HepG2 (cell line): ENCODE data around the gene ARPC3. TPM values are rescaled to one million over a fixed set of nuclear protein-coding genes. Genes with fewer than 3 reads are reported as not detected.

ENCODE experiments used
- KAT7 ChIP-seq: IDR thresholded peaks from 2 replicates; pipeline ENCODE4 v1.6.1; 2018; ENCODE audit warnings: borderline replicate concordance, missing compliant biosample characterization
- SMARCE1 ChIP-seq: fragments of 450-650 bp; IDR thresholded peaks from 2 replicates; pipeline ENCODE4 v1.6.1; 2017; ENCODE audit warnings: borderline replicate concordance
- TCF12 ChIP-seq, 2 experiments: fragments of 450-650 bp in 1 of 2; sonication (generic) in 1 of 2; formaldehyde crosslinking in 1 of 2; IDR thresholded peaks; 2 replicates each; pipeline versions ENCODE4 v1.6.1 to v1.8.0; 2017 to 2022; ENCODE audit warnings: antibody characterized with exemption in 1 of 2, mild to moderate bottlenecking in 1 of 2, missing genetic modification reagents in 1 of 2, moderate library complexity in 1 of 2
- YEATS4 ChIP-seq: sonication (generic); formaldehyde crosslinking; IDR thresholded peaks from 2 replicates; pipeline ENCODE4 v1.4.0; 2020; ENCODE audit warnings: missing genetic modification reagents, borderline replicate concordance
- ZBTB20 ChIP-seq: sonication (generic); formaldehyde crosslinking; IDR thresholded peaks from 2 replicates; pipeline ENCODE4 v1.8.1; 2023; ENCODE audit warnings: missing genetic modification reagents, low read depth, mild to moderate bottlenecking, borderline replicate concordance
- ZBTB38 ChIP-seq: sonication (generic); formaldehyde crosslinking; IDR thresholded peaks from 2 replicates; pipeline ENCODE4 v1.5.1; 2020; ENCODE audit warnings: mild to moderate bottlenecking, missing genetic modification reagents
- ZBTB7B ChIP-seq: sonication (generic); formaldehyde crosslinking; IDR thresholded peaks from 2 replicates; pipeline ENCODE4 v1.4.0; 2020; ENCODE audit warnings: missing genetic modification reagents
- ZFP37 ChIP-seq: sonication (generic); formaldehyde crosslinking; IDR thresholded peaks from 2 replicates; pipeline ENCODE4 v1.4.0; 2020; ENCODE audit warnings: missing genetic modification reagents, borderline replicate concordance
- ZMYM3 ChIP-seq: sonication (generic); formaldehyde crosslinking; IDR thresholded peaks from 2 replicates; pipeline ENCODE4 v1.5.1; 2020; ENCODE audit warnings: mild to moderate bottlenecking, missing genetic modification reagents
- ZNF180 ChIP-seq: sonication (generic); formaldehyde crosslinking; IDR thresholded peaks from 2 replicates; pipeline ENCODE4 v1.4.0; 2020; ENCODE audit warnings: low read depth, missing genetic modification reagents, borderline replicate concordance
- ZNF20 ChIP-seq: sonication (generic); formaldehyde crosslinking; IDR thresholded peaks from 2 replicates; pipeline ENCODE4 v1.4.0; 2020; ENCODE audit warnings: mild to moderate bottlenecking, moderate library complexity, missing genetic modification reagents
- ZNF543 ChIP-seq: sonication (generic); formaldehyde crosslinking; IDR thresholded peaks from 2 replicates; pipeline ENCODE4 v1.4.0; 2020; ENCODE audit warnings: mild to moderate bottlenecking, missing genetic modification reagents
- ZNF549 ChIP-seq: sonication (generic); formaldehyde crosslinking; IDR thresholded peaks from 2 replicates; pipeline ENCODE4 v1.5.0; 2020; ENCODE audit warnings: missing genetic modification reagents
- polyA plus RNA-seq, 8 experiments: library from polyadenylated mRNA; depleted of rRNA in 3 of 8; stranded (reverse) in 7 of 8; unstranded in 1 of 8; fragments of >200 nt; fragmentation: Illumina TruSeq in 4 of 8; extraction: Trizol in 4 of 8; gene quantifications; 2 replicates each; pipeline versions ENCODE4 v1.2.1 to v1.2.3, GENCODE V29; 2011 to 2016; ENCODE audit warnings: low read depth in 4 of 8, missing spikeins in 1 of 8, mixed read lengths in 1 of 8; ENCODE audit not compliant: insufficient read depth in 1 of 8
- total RNA-seq, 5 experiments: library from RNA; depleted of rRNA; stranded (reverse); fragments of >200 nt; fragmentation: Illumina TruSeq; extraction: Trizol; gene quantifications; 2 replicates each; pipeline ENCODE4 v1.2.3, GENCODE V29; 2016; ENCODE audit warnings: low read depth in 1 of 5
- TF ChIP-seq, protein P1 (sequence below): sonication (generic); formaldehyde crosslinking; IDR thresholded peaks from 2 replicates; pipeline ENCODE4 v1.8.0; 2022; ENCODE audit warnings: mild to moderate bottlenecking, missing genetic modification reagents; ENCODE audit not compliant: insufficient replicate concordance
- TF ChIP-seq, protein P2 (sequence below): sonication (generic); formaldehyde crosslinking; IDR thresholded peaks from 2 replicates; pipeline ENCODE4 v1.4.0; 2020; ENCODE audit warnings: missing genetic modification reagents
- TF ChIP-seq, protein P3 (sequence below): sonication (generic); formaldehyde crosslinking; IDR thresholded peaks from 2 replicates; pipeline ENCODE4 v1.4.0; 2020; ENCODE audit warnings: missing genetic modification reagents
- TF ChIP-seq, protein P4 (sequence below): sonication (generic); formaldehyde crosslinking; IDR thresholded peaks from 2 replicates; pipeline ENCODE4 v1.4.0; 2020; ENCODE audit warnings: missing genetic modification reagents, borderline replicate concordance

Gene ARPC3
- total and polyA plus RNA-seq, 2 of the 13 experiments (the other 11 are each of a cell fraction or from before 2014, with no cell fraction given): 32.7 to 234 TPM

DNA sequence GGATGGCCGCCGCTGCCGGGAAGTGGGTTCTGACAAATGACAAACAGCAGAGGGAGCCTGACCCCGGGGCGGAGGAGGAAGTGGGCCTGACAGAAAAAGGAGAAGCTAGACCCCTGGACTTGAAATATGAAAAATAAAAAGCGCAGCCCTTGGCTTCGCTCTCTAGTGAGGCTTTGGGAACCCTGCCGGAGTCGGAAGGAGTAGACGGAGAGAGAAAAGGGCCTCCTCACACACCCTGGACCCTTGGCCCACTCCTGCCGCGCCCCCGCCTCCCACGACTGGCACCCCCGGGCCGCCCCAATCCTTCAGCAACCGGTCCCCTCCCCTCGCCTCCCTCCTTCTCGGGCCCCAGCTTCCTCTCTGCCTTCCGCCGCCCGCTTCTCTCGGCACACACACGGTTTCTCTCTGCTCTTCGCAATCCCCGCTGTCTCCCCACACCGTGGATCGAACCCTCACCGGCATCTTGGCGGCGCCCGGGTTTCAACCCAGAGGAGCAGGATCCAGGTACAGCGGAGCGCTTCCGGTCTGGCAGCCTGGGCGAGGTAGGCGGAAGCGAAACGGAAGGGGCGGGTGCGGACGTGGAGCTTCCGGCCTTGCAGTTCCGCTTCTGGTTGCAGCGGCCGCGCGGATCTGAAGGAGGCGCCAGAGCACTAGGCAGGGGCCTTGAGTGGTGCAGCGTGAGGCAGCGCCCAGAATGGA is at the start of gene ARPC3 (continued):
- TF ChIP-seq TCF12 (IDR thresholded peaks at IDR 0.05): no peak
- TF ChIP-seq TCF12 (CRISPR knock-in tag; IDR thresholded peaks at IDR 0.05): no peak
- TF ChIP-seq, protein P1, sequence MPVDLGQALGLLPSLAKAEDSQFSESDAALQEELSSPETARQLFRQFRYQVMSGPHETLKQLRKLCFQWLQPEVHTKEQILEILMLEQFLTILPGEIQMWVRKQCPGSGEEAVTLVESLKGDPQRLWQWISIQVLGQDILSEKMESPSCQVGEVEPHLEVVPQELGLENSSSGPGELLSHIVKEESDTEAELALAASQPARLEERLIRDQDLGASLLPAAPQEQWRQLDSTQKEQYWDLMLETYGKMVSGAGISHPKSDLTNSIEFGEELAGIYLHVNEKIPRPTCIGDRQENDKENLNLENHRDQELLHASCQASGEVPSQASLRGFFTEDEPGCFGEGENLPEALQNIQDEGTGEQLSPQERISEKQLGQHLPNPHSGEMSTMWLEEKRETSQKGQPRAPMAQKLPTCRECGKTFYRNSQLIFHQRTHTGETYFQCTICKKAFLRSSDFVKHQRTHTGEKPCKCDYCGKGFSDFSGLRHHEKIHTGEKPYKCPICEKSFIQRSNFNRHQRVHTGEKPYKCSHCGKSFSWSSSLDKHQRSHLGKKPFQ (CRISPR knock-in tag): no peak
- peak; percentile 65; the same call in 1 of the 2 replicates for TF ChIP-seq ZNF20 (CRISPR knock-in tag)
- TF ChIP-seq ZBTB20 (CRISPR knock-in tag): peak; percentile 29; the same call in 1 of the 2 replicates
- TF ChIP-seq, protein P2, sequence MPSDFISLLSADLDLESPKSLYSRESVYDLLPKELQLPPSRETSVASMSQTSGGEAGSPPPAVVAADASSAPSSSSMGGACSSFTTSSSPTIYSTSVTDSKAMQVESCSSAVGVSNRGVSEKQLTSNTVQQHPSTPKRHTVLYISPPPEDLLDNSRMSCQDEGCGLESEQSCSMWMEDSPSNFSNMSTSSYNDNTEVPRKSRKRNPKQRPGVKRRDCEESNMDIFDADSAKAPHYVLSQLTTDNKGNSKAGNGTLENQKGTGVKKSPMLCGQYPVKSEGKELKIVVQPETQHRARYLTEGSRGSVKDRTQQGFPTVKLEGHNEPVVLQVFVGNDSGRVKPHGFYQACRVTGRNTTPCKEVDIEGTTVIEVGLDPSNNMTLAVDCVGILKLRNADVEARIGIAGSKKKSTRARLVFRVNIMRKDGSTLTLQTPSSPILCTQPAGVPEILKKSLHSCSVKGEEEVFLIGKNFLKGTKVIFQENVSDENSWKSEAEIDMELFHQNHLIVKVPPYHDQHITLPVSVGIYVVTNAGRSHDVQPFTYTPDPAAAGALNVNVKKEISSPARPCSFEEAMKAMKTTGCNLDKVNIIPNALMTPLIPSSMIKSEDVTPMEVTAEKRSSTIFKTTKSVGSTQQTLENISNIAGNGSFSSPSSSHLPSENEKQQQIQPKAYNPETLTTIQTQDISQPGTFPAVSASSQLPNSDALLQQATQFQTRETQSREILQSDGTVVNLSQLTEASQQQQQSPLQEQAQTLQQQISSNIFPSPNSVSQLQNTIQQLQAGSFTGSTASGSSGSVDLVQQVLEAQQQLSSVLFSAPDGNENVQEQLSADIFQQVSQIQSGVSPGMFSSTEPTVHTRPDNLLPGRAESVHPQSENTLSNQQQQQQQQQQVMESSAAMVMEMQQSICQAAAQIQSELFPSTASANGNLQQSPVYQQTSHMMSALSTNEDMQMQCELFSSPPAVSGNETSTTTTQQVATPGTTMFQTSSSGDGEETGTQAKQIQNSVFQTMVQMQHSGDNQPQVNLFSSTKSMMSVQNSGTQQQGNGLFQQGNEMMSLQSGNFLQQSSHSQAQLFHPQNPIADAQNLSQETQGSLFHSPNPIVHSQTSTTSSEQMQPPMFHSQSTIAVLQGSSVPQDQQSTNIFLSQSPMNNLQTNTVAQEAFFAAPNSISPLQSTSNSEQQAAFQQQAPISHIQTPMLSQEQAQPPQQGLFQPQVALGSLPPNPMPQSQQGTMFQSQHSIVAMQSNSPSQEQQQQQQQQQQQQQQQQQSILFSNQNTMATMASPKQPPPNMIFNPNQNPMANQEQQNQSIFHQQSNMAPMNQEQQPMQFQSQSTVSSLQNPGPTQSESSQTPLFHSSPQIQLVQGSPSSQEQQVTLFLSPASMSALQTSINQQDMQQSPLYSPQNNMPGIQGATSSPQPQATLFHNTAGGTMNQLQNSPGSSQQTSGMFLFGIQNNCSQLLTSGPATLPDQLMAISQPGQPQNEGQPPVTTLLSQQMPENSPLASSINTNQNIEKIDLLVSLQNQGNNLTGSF (CRISPR knock-in tag): no peak
- peak; percentile 84 for TF ChIP-seq YEATS4 (CRISPR knock-in tag)
- no peak for TF ChIP-seq ZFP37 (CRISPR knock-in tag)
- no peak for TF ChIP-seq SMARCE1
- peak; percentile 90 for TF ChIP-seq ZBTB38 (CRISPR knock-in tag)
- TF ChIP-seq ZNF549 (CRISPR knock-in tag): no peak
- no peak for TF ChIP-seq ZNF543 (CRISPR knock-in tag)
- TF ChIP-seq, protein P3, sequence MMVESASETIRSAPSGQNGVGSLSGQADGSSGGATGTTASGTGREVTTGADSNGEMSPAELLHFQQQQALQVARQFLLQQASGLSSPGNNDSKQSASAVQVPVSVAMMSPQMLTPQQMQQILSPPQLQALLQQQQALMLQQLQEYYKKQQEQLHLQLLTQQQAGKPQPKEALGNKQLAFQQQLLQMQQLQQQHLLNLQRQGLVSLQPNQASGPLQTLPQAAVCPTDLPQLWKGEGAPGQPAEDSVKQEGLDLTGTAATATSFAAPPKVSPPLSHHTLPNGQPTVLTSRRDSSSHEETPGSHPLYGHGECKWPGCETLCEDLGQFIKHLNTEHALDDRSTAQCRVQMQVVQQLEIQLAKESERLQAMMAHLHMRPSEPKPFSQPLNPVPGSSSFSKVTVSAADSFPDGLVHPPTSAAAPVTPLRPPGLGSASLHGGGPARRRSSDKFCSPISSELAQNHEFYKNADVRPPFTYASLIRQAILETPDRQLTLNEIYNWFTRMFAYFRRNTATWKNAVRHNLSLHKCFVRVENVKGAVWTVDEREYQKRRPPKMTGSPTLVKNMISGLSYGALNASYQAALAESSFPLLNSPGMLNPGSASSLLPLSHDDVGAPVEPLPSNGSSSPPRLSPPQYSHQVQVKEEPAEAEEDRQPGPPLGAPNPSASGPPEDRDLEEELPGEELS (CRISPR knock-in tag): no peak; the same call in 1 of the 2 replicates
- TF ChIP-seq KAT7 (CRISPR knock-in tag): peak; percentile 70; the same call in 1 of the 2 replicates
- TF ChIP-seq, protein P4, sequence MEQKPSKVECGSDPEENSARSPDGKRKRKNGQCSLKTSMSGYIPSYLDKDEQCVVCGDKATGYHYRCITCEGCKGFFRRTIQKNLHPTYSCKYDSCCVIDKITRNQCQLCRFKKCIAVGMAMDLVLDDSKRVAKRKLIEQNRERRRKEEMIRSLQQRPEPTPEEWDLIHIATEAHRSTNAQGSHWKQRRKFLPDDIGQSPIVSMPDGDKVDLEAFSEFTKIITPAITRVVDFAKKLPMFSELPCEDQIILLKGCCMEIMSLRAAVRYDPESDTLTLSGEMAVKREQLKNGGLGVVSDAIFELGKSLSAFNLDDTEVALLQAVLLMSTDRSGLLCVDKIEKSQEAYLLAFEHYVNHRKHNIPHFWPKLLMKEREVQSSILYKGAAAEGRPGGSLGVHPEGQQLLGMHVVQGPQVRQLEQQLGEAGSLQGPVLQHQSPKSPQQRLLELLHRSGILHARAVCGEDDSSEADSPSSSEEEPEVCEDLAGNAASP (CRISPR knock-in tag): peak; percentile 35
- no peak for TF ChIP-seq ZNF180 (CRISPR knock-in tag)
- peak; percentile 48; the same call in 1 of the 2 replicates for TF ChIP-seq ZBTB7B
- TF ChIP-seq ZMYM3 (CRISPR knock-in tag): 0 out of 2 replicates have a peak, but pooled peaks have one; percentile 18
